HG03097 (cell line): ENCODE measurements around the gene ADGRG3.
"Not testable (repeated sequence)": the region's sequence is repeated elsewhere in the genome, so short reads cannot be mapped to it uniquely, and the experiment has no call there.

Source experiments
- ATAC-seq: cut with Tn5 transposase; IDR thresholded peaks from one replicate; pipeline ENCODE4 v1.9.1; 2021; ENCODE audit not compliant: unreplicated experiment, low FRiP score

Gene ADGRG3

DNA sequence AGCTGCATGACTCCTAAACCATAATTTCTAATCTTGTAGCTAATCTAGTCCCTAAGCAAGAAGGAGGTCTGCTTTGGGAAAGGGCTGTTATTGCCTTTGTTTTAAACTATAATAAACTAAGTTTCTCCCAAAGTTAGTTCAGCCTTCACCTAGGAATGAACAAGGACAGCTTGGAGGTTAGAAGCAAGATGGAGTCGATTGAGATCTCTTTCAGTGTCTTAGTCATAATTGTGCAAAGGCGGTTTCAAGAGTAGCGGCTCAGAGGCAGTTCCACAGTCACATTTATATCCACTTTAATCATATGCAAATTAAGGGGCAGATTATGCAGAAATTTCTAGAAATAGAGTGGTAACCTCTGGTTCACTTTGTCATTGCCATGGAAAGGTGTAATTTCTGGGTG lies 43.9 kb downstream of the ADGRG3 start:
- ATAC-seq: no peak

GRCh38 chr16:57712569-57712968 lies 44.5 kb downstream of the ADGRG3 start:
- not testable (repeated sequence) for ATAC-seq

- no peak for ATAC-seq
Measured at GRCh38 chr16:57713596-57713995, 45.5 kb downstream of the ADGRG3 start.

DNA sequence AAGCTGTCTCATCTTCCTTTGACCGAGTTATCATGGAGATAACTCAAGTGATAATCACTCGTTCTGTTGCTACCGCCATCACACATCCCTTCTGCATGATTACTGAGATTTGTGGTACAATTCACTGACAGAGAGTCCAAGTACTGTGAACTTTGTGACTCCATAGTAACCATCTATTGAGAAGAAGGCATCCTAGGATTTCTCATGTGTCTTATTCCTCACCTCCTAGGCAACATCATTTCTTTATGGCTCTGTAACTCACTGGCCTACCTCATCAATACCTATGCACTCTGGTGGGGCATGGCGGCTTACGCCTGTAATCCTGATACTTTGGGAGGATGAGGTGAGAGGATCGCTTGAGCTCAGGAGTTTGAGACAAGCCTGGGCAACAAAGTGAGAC lies 45.9 kb downstream of the ADGRG3 start:
- no peak for ATAC-seq

DNA sequence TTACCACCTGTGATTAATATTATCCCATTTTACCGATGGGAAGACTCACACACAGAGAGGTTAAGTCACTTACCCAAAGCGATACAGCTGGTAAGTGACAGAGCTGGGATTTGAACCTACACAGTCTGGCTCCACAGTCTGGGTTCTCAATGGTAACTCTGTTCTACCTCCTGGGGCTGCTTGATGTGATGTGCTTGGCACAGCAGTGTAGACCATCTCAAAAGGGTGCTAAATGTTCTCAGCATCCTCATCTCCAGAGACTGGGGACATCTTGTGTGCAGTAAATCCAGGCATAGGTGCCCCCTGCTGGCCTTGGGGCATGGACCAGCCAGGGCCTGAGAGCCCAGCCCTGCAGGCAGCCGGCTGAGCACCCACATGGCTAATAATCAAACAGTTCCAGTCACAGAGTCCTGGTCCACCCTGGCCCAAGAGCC lies 52.1 kb downstream of the ADGRG3 start:
- no peak for ATAC-seq

GRCh38 chr16:57721356-57722209 lies 53.5 kb downstream of the ADGRG3 start:
- no peak for ATAC-seq

GRCh38 chr16:57722210-57722499 lies 54.0 kb downstream of the ADGRG3 start:
- no peak for ATAC-seq

- no peak for ATAC-seq
Measured at GRCh38 chr16:57722651-57723050, 54.5 kb downstream of the ADGRG3 start.

GRCh38 chr16:57723170-57723569 lies 55.1 kb downstream of the ADGRG3 start:
- ATAC-seq: no peak

- ATAC-seq: no peak
Measured at GRCh38 chr16:57724531-57724930, 56.4 kb downstream of the ADGRG3 start.

DNA sequence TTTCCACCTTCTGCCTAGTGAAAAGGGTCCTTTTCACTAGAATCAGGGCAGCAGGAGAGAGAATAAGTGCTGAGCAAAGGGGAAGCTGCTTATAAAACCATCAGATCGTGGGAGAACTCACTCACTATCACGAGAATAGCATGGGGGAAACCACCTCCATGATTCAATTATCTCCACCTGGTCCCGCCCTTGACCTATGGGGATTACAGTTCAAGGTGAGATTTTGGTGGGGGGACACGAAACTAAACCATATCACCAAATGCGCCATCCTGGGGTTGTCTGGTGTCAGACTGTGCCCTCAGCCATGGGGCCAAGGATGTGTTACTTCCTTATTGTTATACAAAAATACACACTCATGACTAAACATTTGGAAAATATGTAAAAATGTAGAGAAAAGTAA lies 57.0 kb downstream of the ADGRG3 start:
- no peak for ATAC-seq

DNA sequence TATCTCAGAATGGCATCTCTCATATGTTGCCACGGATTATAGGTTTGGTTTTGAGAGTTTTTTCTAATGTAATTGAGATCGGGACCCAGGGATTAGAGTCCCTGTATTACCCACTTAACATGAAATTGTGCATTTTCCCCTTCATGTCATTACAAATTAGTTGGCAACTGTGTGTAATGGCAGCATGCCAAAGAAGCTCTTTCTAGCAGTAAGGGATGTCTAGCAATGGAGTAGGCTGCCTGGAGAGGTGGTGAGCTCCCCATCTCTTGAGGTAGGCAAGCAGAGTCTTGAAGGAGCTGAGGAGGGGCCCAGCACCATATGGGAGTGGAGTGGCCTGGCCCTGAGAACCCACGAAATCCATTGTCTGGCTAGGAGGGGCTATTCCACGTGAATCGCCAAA lies 57.4 kb downstream of the ADGRG3 start:
- ATAC-seq: no peak

DNA sequence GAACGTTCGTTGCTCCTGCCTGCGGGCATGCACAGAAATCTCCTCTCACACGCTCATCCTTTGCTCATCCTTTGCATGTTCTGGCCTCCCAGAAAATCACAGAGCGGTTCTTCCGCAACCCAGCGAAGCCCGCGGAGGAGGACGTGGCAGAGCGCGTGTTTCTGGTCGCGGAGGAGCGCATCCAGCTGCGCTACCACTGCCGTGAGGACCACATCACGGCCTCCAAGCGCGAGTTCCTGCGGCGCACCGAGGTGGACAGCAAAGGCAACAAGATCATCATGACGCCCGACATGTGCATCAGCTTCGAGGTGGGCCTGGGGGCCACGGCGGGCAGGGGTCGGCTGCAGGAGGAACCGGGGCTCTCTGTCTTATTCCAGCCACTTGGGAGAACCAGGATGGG lies 57.9 kb downstream of the ADGRG3 start:
- ATAC-seq: no peak

DNA sequence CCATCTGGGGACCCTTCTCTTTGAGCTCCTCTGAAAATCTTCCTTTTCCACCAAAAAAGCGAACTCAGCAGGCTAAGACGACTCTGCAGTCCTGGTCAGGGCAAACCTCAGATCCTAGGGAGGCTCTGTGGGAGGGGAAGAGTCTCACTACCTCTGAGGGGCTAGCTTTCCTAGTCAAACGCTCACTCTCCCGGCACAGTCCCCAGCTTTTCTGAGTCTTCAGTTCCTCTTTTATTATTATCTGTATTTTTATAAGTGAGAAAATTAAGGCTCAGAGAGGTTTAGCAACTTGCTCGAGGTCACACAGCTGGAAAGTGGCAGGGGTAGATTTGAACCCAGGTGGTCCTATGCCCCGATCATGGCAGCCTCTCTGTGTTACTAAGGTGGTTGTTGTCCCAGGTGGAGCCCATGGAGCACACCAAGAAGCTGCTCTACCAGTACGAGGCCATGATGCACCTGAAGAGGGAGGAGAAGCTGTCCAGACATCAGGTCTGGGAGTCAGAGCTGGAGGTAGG lies 58.4 kb downstream of the ADGRG3 start:
- no peak for ATAC-seq

DNA sequence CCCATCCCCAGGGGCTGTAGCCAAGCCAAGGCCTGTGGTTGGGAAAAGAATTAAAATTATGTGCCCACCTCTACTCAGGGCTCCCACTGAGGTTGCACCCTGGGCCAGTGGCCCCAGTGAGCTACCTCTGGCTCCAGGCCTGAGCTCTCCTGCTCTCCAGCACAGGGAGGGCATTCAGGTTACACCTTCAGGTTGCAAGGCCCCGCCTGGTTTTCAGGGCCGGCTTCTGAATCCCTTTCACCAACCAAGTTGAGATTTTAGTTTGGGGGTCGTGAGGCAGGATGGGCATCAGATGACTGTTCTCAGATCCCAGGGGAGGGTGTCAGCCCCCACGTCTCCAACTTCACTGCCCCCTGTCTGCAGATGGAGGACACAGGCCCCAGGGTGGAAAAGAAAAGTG lies 59.5 kb downstream of the ADGRG3 start:
- no peak for ATAC-seq

- ATAC-seq: no peak
Measured at GRCh38 chr16:57728336-57729181, 60.5 kb downstream of the ADGRG3 start.

- no peak for ATAC-seq
Measured at GRCh38 chr16:57729182-57729484, 61.0 kb downstream of the ADGRG3 start.

- ATAC-seq: not testable (repeated sequence)
Measured at GRCh38 chr16:57729852-57730251, 61.7 kb downstream of the ADGRG3 start.

GRCh38 chr16:57730771-57731730 lies 62.9 kb downstream of the ADGRG3 start:
- ATAC-seq: no peak

GRCh38 chr16:57732037-57732436 lies 63.9 kb downstream of the ADGRG3 start:
- no peak for ATAC-seq

- ATAC-seq: no peak
Measured at GRCh38 chr16:57732714-57733113, 64.6 kb downstream of the ADGRG3 start.
